Muscle of back (tissue), 10 donors: ENCODE measurements around the gene ZKSCAN3. TPM values are rescaled to one million over a fixed set of nuclear protein-coding genes. Genes with fewer than 3 reads are reported as not detected.

ENCODE experiments used
- polyA plus RNA-seq, 10 donors: library from polyadenylated mRNA; unstranded; fragments of 120-200 nt; gene quantifications; one replicate each; pipeline ENCODE4 v1.2.1, GENCODE V29; 2013; ENCODE audit not compliant: insufficient read length in 10 of 10

Gene ZKSCAN3
- polyA plus RNA-seq, 10 donors, result 4.4 to 7.4 (median 6.2) TPM

Other genes starting within 250 kb of the ZKSCAN3 start
- gene ZSCAN16, start 225.3 kb upstream of the ZKSCAN3 start, polyA plus RNA-seq, result 1 to 10 TPM; 3.1 to 5.1 (median 4.1) TPM
- gene ZKSCAN8, start 208.1 kb upstream of the ZKSCAN3 start, polyA plus RNA-seq, result 10 to 100 TPM; 16.7 to 29.7 (median 22.2) TPM
- 10 to 100 TPM; 16.7 to 29.1 (median 24.3) TPM for gene ZSCAN9, start 124.7 kb upstream of the ZKSCAN3 start, polyA plus RNA-seq
- 1 to 10 TPM; 4.2 to 6.6 (median 5.5) TPM for gene ZKSCAN4, start 97.7 kb upstream of the ZKSCAN3 start, polyA plus RNA-seq
- 1 to 10 TPM in 8 of 10 donors, under 1 TPM in 2; 0.85 to 1.9 (median 1.4) TPM for gene NKAPL, start 90.7 kb upstream of the ZKSCAN3 start, polyA plus RNA-seq
- 10 to 100 TPM; 16.6 to 25.7 (median 20.8) TPM for gene ZSCAN26, start 82.8 kb upstream of the ZKSCAN3 start, polyA plus RNA-seq
- 1 to 10 TPM; 5.2 to 9.1 (median 6.8) TPM for gene PGBD1, start 68.4 kb upstream of the ZKSCAN3 start, polyA plus RNA-seq
- gene ZSCAN31, start 13.8 kb upstream of the ZKSCAN3 start, polyA plus RNA-seq, result 10 to 100 TPM in 1 of 10 donors, 1 to 10 TPM in 9; 6.0 to 11.2 (median 8.6) TPM
- 1 to 10 TPM; 4.2 to 7.4 (median 6.2) TPM for gene ZSCAN12, start 49.8 kb downstream of the ZKSCAN3 start, polyA plus RNA-seq
- 1 to 10 TPM; 2.5 to 9.7 (median 5.1) TPM for gene ZSCAN23, start 93.5 kb downstream of the ZKSCAN3 start, polyA plus RNA-seq
- gene GPX6, start 165.8 kb downstream of the ZKSCAN3 start, polyA plus RNA-seq, result under 1 TPM in 1 of 10 donors, not detected in 9; 0.08 TPM
- gene GPX5, start 175.9 kb downstream of the ZKSCAN3 start, polyA plus RNA-seq, result not detected